ENCODE measurements around the gene PANK4.

The PANK4 gene

GRCh38 chr1:2496087-2496622, 30.2 kb downstream of the PANK4 start:
- DNase-seq (ENCODE audit: low read depth): no peak

DNA sequence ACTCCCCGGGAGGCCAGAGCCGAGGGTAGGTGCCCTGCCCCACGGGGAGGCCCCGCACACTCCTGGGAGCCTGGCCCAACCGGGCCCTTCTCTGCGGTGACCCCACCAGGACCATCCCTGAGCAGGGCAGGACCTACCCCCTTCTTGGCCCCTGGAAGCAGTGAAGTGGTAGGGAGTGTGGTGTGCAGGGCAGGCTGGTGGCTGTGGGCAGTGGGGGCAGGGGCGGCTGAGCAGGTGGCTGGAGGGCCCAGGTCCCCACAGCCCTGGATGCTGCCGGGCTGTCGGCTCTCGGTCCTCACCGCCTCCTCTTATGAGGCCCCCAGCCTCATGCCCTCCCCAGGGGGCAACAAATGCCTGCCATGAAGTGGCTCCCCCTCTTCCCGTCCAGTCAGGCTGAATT, 30.9 kb downstream of the PANK4 start:
- DNase-seq (ENCODE audit: low read depth): no peak

DNA sequence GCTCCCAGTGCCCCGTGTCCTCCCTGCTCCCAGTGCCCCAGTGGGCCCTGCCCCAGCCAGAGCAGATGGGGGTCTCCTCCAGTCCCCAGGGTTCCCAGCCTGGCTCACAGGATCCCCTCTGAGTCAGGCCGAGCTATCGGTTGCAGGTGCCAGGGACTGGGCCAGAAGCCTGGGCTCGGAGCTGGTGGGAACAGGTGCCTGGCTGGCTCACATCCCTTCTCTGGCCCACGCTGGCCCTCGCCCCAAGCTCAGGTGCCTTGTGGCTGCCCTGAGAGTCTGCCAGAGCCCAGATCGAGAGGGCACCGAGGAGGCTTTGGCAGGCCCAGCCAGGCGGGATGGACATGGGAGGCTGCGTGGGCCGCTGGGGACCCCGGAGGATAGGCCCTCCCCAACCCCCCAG, 31.4 kb downstream of the PANK4 start:
- no peak for DNase-seq (ENCODE audit: low read depth)

DNA sequence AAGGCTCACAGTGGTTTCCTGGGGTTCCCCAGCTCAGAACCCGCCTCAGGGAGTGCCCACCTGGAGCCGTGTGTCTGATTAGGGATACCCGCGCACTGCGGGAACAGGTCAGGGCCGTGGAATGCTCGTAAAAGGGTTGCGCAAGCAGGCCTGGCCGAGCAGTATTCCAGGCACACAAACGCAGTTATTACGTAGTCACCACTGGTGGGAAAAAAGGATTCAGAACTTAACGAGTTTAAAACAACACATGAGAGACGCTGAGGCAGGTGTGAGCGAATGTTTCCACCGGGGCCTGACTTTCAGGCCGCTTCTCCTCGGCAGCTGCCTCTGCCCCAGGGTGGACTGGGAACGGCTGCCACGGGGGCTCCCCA, 32.1 kb downstream of the PANK4 start:
- no peak for DNase-seq (ENCODE audit: low read depth)

GRCh38 chr1:2493691-2494322, 32.6 kb downstream of the PANK4 start:
- DNase-seq (ENCODE audit: low read depth): no peak

GRCh38 chr1:2493218-2493617, 33.2 kb downstream of the PANK4 start:
- no peak for DNase-seq (ENCODE audit: low read depth)

DNA sequence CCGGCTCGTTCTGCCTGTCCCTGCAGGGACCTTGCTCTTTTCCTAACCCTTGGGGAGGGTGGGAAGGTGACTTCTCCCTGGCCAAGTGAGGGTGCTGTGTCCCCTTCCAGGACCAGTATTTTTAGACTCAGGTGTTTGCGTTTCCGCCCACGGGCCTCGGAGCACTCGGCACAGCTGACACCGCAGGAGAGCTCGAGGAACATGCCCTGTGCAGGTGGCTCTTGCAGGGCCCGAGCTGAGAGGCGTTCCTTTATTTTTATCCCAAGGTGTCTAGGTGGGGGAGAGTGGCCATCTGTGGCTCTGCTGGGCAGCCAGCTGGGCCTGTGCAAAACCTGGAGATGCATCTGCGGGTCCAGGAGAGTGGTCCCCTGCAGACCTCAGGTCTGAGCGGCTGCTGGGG, 34.3 kb downstream of the PANK4 start:
- no peak for DNase-seq (ENCODE audit: low read depth)

- no peak for DNase-seq (ENCODE audit: low read depth)
Observed at GRCh38 chr1:2489615-2490014, 36.8 kb downstream of the PANK4 start.

DNA sequence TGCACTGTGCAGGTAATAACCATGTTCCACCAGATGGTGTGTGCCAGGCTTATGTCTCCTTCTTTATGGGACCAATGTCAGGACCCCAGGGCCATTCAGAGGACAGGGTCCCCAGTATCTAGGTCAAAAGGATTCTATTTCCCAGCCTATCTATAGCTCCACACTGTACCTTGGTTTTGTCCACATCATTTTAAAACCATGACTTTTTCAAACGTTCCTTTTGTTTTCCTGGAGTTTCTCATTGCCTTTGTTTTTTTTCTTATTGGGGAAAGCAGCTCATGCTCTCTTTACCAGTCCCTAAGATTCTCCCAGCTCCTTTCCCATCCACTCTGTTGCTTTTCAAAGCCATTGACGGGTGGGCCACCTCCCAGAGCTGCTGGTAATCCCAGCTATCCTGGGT, 37.7 kb downstream of the PANK4 start:
- no peak for DNase-seq (ENCODE audit: low read depth)

DNA sequence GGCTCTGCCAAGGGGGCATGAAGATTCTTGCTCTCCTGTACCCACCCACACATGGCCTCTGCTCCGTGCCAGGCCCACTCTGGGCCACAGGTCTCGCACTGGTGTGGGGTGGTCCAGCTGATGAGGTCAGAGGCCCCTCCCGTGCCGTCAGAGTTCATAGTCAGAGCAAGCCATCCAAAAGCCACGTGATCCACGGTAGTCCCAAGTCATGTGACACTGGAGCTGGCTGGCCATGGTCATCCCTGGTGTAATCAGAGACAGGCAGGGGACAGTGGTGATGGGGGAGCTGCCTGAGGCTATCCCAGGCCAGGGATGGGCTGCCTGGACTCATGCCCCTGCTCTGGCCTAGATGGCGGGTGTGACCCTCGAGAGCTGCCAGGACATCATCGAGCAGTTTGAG, 39.8 kb downstream of the PANK4 start:
- no peak for DNase-seq (ENCODE audit: low read depth)

GRCh38 chr1:2486041-2486440, 40.4 kb downstream of the PANK4 start:
- DNase-seq (ENCODE audit: low read depth): no peak

GRCh38 chr1:2483970-2484369, 42.4 kb downstream of the PANK4 start:
- no peak for DNase-seq (ENCODE audit: low read depth)

- no peak for DNase-seq (ENCODE audit: low read depth)
Observed at GRCh38 chr1:2483026-2483425, 43.4 kb downstream of the PANK4 start.

- DNase-seq (ENCODE audit: low read depth): no peak
Observed at GRCh38 chr1:2482588-2482987, 43.8 kb downstream of the PANK4 start.

GRCh38 chr1:2481885-2482284, 44.5 kb downstream of the PANK4 start:
- no peak for DNase-seq (ENCODE audit: low read depth)

- DNase-seq (ENCODE audit: low read depth): no peak
Observed at GRCh38 chr1:2480986-2481364, 45.4 kb downstream of the PANK4 start.

- no peak for DNase-seq (ENCODE audit: low read depth)
Observed at GRCh38 chr1:2480236-2480985, 46.0 kb downstream of the PANK4 start.

- no peak for DNase-seq (ENCODE audit: low read depth)
Observed at GRCh38 chr1:2479618-2480017, 46.8 kb downstream of the PANK4 start.

DNA sequence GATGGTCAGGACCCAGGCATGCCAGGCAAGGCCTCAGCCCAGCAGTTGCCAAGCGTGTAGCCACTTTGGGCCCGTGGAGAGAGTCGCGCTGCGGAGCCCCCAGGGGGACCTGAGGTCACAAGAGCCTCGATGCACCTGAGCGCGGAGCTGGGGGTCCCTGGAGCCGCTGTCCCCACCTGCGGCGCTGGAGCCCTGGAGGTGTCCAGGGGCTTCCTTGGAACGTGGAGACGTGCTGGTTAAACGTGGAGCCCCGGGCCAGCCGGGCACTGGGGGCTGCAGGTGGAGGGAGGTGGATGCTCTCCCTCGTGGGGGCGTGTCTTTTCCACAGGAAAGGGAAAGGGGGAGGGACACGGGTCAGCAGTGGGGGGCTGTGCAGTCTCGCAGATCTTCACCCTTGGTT, 47.2 kb downstream of the PANK4 start:
- DNase-seq (ENCODE audit: low read depth): no peak

- no peak for DNase-seq (ENCODE audit: low read depth)
Observed at GRCh38 chr1:2477791-2478499, 48.5 kb downstream of the PANK4 start.

DNA sequence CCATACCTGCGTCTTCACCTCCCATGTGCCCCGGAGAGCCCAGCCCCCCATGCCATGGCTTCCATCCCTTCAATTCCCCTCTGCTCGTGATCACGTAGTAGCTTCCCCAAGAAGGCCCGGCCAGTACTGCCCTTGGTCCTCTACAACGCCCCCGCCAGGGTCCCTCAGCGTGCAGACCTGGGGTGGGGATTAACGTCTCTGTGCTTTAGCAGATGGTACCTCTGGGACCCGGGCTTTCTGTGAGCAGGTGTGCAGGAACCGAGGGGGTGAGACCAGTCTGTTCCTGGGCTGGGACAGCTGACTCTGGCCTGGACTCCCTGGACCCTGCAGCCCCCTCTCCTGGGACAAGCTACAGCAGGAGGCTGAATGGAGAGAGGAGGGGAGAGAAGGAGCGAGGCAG, 49.1 kb downstream of the PANK4 start:
- DNase-seq (ENCODE audit: low read depth): no peak

GRCh38 chr1:2476061-2476999, 50.1 kb downstream of the PANK4 start, which contains the start of gene PLCH2:
Gene PLCH2 (plus strand): TSS chr1:2476289. CDS start chr1:2476589, 300 bp downstream.
- DNase-seq (ENCODE audit: low read depth): no peak
